ENCODE measurements around the gene ATXN7L1.
"Not testable (repeated sequence)": the region's sequence is repeated elsewhere in the genome, so short reads cannot be mapped to it uniquely, and the experiment has no call there.

ATXN7L1 gene

DNA sequence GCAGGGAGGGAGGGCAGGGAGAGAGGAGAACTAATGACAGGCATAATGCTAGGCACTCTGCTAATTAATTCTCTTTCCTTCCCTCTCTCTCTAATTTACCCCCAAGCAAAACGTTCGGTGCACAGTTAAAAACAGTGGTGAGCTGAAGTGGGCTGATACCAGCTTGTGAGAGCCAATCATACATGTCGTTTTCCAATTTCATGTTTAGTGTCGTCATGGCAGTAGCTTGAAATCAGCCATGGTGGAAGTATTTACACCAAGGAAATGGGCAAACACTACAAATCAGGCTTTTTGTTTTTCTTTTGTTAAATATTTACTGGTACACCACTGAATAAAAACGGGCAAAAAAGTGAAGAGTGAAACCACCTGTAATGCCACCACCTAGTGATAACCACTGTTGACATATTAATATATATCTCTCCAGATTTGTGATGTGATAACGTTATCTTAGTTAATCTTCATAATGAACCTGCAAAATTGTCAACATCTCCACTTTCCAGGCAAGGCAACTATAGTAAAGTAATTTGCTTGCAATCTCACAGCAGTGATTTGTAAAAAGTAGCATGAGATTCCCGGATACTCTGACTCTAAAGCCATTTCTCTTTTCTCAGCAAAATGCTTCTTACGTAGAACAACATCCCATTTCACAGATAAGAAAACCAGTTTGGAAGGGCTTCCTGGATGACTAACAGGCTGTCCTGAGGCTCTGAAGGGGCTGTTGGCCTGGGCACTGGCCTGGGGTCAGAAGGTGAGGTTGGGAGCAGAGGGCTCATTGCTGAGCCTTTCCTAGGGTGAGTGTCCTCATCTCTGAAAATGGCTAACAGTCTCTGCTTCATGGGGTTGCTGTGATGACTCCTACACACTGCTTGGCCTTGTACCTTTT lies 83.7 kb downstream of the ATXN7L1 start:
- no peak for DNase-seq
- in situ Hi-C loops (cut with MboI; ENCODE audit: low pct_unique_long_range_greater_than_20kb, low sequenced_read_pairs): no loop called here

DNA sequence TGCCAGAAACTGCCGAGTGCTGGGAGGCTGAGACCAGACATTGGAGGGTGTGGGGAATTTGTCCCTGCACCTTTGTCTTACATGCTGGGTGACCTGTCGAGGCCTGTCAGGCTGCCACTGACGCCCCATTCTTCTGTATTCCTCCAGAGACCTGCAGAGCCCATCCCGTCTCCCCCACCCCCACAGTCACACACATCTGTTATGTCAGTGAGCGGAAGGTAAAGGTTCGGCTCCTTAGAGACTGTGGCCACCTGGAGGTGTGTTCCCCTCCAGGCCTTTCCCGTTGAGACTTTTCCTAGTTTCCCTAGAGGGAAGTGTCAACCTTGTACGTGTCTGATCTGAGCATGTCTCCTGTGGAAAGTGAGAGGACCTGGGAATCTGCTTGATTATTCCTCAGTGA lies 84.5 kb downstream of the ATXN7L1 start:
- in situ Hi-C loops (cut with MboI; ENCODE audit: low pct_unique_long_range_greater_than_20kb, low sequenced_read_pairs): no loop called here

DNA sequence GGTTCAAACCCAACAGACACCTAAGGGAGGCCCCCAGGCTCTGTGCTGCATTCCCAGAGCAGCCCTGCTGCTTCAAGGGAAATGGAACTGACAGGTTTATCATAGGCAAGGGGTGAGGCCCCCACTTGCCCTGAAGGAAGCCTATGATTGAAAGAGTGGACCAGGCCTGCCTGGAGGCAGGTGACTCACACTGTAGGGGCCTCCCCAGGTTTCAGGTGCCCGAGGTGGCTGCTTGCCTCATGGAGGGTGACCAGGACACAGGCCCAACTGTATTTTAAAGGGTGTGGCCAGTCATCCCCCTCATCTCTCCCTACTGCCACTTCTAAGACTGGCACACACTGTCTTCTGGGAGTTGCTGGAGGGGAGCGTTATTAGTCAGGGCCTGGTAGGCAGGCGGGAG lies 85.4 kb downstream of the ATXN7L1 start:
- DNase-seq: no peak
- in situ Hi-C loops (cut with MboI; ENCODE audit: low pct_unique_long_range_greater_than_20kb, low sequenced_read_pairs): no loop called here

More for the DNA sequence above, 84.5 kb downstream of the ATXN7L1 start:
- no peak for DNase-seq

DNA sequence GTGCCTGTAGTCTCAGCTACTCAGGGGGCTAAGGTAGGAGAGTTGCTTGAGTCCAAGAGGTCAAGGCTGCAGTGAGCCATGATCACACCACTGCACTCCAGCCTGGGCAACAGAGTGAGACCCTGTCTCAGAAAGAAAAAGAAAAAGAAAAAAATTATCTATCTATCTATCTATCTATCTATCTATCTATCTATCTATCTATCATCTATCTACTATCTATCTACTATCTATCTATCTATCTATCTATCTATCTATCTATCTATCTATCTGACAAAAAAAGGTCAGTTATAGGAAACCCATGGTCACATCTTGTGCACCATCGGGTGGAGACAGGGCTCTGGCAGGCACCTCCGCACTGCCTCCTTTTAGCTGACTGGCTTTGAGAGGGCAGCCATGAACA lies 85.9 kb downstream of the ATXN7L1 start:
- in situ Hi-C loops (cut with MboI; ENCODE audit: low pct_unique_long_range_greater_than_20kb, low sequenced_read_pairs): not testable (repeated sequence)

DNA sequence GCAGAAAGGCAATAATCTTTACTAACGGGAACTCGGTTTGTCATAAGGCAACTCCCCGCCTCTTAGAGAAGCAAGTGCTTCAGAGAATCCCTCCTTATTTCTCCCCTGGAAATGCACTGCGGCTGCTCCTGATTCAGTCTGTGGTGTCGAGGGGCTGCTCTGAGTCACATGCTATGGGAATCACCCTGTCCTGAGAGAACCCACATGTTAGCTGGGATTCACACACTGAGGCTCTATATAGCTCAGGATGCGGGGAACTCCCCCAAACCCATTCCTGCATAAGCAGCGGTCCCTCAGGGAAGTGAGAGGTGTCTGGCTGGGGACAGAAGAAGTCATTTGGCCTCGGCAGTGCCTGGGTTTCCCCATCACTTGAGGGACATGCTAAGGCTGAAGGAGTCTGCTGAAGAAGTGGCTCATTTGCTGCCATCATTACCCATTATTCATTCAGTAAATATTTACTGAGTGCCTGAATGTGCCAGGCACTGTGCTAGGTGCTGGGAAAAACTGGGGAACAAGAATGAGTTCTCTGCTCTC lies 87.5 kb downstream of the ATXN7L1 start:
- DNase-seq: no peak
- in situ Hi-C loops (cut with MboI; ENCODE audit: low pct_unique_long_range_greater_than_20kb, low sequenced_read_pairs): no loop called here

More for the DNA sequence above, 85.9 kb downstream of the ATXN7L1 start:
- not testable (repeated sequence) for DNase-seq

DNA sequence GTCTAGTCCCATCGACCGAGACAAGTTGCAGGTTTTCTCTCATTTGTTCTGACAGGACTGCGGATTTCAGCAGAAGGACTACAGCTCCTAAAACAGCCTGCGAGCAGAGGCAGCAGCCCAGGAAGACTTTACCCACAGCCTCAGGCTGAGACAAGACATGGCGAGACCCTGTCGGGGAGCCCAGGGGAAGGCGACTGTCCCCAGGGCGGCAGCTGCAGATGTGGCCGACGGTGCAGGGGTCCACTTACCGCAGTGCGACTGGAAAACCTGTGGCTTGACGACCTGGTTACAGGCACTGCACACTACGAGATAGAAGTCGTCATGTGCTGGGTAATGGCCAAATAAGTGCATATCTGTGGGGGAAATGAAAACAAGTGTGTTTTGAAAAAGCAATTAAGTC lies 88.0 kb downstream of the ATXN7L1 start:
- in situ Hi-C loops (cut with MboI; ENCODE audit: low pct_unique_long_range_greater_than_20kb, low sequenced_read_pairs): no loop called here
- DNase-seq: no peak

DNA sequence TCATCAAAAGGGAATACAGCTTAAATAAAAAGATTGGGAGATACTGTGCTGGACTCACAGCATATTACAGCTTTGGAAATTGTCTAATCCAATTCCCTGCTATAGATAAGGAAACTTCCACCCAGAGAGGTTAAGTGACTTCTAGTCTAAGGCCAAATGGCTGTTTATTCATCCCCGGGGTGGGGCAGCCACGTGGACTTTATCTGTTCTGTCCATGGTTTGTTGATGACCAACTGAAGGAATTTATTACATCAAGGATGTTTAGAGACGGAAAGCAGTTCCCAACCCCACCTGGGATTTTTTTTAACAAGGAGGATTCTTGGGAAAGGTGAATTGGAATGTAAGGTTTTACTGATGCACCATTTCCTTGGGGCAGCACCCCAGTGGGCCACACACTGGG lies 88.6 kb downstream of the ATXN7L1 start:
- in situ Hi-C loops (cut with MboI; ENCODE audit: low pct_unique_long_range_greater_than_20kb, low sequenced_read_pairs): no loop called here
- DNase-seq: no peak

DNA sequence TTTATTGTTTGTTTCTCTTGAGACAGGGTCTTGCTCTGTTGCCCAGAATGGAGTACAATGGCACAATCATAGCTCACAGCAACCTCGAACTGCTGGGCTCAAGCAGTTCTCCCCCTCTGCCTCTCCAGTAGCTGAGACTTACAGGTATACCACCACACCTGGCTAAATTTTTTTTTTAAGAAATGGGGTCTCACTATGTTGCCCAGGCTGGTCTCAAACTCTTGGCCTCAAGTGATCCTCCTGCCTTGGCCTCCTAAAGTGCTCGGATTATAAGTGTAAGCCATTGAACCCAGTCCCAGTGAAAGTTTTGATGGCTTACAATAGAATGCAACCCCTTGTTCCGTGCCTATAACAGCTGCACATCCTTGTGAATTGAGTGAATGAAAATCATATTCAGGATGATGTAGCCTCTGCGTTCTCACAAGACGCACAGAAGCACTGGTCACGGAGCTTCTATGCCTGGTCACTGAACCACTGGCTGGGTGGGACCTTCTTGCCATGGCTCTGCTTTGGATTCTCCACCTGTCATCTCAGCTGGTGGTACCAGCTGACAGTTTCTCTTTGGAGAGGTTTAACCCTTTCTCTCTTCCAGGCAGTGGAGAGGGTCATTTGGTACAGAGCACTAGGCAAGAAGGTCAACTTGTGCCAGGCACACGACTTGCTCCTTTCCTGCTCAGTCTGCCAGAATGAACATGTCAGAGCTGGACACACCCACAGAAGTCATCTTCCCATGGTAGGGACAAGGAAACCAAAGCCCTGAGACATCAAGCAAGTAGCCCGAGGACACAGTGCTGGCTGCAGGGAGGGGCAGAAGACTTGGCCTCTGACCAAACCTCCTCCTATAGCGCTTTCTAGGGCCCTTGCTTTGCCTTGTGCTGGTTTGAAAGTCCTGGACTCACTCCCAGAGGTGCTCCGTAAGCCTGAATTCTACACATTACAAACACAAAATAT lies 89.6 kb downstream of the ATXN7L1 start:
- in situ Hi-C loops (cut with MboI; ENCODE audit: low pct_unique_long_range_greater_than_20kb, low sequenced_read_pairs): no loop called here
- no peak for DNase-seq

DNA sequence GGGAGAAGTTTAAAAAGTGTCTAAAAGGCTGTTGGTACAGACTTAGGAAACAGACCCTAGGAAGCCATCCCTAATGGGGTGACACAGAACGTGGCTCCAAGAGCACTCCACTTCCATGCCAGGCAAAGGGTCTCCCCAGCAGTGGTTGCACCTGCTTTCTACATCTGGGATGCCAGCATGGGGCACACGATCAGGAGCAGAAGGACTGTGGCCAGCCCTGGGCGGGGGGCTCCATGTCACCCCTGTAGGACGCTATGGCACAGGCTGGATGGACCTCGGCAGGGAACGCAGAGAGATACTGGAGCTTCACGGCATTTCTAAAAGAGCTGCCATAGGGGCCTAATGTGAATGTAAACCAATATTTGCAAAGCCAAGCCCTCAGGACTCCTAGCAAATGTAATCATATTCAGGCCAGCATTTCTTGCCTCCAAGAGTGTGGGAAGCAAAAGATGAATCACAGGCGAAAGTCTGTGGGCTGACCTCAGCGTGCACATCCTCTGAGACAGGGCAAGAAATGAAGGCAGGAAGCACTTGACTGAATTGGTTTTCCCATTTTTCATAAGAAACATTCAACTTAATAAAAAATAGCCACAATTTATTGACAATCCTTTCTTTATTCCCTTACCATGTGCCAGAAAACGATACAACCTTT lies 93.9 kb downstream of the ATXN7L1 start:
- DNase-seq: no peak
- in situ Hi-C loops (cut with MboI; ENCODE audit: low pct_unique_long_range_greater_than_20kb, low sequenced_read_pairs): no loop called here

DNA sequence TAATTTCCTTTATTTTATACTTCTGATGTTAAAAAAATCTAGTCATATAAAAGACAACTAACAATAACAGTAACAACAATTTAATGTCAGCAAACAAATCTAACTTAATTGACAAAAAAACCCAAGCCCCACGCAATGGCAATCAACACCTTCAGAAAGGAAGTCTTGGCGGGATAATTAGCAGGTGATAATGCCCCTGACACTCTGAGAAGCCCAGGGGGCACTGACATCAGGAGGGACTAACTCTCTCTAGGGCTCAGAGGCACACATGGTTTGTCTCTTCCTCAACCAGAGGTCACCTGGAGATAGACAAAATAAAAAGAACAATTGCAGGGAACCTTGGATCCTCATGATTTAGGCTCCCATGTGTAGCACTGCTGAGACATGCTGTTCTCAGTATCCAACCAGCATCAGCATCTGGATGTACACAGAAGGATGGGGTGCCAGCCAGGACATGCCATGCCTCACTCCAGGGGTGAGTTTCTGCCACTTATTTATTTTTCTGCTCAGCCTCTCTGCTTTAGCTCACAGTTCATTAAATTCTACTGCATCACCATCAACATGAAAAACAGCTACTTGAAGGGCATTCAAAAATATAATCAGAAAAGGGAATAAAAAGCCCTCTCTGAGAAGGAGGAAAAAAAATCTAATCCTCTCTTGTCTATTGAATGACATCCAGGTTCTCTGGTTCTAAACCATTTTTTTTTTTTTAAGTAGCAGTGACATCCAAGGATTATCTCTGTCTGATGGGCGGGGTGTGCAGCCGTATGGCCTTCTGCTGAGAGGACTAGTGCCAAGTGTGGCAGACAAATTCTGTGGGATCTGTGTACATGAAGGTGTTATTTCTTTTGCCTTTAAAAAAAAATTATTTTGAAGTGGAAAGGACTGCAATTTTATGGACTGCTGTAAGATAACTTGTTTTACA lies 96.3 kb downstream of the ATXN7L1 start:
- in situ Hi-C loops (cut with MboI; ENCODE audit: low pct_unique_long_range_greater_than_20kb, low sequenced_read_pairs): no loop called here
- DNase-seq: no peak

DNA sequence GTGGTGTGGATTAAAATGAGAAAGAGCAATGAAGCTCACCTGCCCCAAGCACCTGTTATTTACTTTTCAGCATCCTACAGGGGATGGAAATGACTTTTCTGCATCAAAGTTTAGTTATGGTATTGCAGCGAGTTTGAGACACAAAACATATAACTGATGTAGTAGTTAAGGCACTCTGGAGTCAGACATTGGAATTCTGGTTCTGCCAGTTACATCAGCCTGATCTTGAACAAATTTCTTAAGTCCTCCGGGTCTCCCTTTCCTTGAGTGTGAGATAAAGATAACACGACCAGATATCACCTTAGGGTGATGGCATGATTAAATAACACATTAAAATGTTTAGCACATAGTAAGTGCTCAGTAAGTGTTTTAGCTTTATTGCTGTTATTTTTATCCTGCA lies 97.4 kb downstream of the ATXN7L1 start:
- in situ Hi-C loops (cut with MboI; ENCODE audit: low pct_unique_long_range_greater_than_20kb, low sequenced_read_pairs): no loop called here
- DNase-seq: no peak

DNA sequence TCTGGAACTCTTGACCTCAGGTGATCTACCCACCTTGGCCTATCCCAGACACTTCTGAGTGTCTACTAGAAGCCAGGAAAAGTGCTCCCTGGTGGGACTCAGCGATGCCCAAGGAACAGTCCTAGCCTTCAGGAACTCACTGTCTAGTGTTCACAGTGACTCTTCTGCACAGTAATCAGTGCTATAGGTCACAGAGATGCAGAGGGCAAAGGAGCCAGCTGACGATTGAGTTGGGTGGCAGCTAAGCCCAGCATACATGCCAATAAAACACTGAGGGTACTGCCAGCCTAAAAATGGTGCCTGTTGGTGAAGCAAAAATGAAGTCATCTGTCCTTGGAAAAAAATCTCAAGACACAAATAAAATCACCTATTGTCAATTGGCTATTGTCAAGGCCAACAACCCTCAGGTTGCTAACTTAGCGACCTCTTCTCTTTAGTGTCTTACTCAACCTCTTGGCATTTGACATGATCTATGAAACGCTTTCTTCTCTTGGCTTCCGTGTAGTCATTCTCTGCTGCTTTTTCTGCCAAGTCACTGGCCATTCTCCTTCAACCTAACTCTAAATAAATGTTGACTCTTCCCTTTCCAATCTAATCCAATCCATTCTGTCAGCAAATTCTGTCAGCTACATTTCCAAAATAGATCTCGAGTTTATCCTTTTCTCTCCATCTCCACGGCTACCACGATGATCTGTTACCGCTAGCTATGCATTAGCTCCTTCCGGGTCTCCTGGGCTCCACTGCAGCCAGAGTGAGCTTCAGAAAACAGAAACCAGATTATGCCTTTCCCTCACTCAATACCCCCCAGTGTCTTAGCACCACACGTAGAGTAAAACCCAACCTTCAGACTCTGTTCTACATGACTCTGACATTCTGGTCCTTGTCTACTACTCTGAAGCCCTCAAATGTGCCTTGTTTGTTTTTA lies 99.2 kb downstream of the ATXN7L1 start:
- DNase-seq: no peak
- in situ Hi-C loops (cut with MboI; ENCODE audit: low pct_unique_long_range_greater_than_20kb, low sequenced_read_pairs): no loop called here

DNA sequence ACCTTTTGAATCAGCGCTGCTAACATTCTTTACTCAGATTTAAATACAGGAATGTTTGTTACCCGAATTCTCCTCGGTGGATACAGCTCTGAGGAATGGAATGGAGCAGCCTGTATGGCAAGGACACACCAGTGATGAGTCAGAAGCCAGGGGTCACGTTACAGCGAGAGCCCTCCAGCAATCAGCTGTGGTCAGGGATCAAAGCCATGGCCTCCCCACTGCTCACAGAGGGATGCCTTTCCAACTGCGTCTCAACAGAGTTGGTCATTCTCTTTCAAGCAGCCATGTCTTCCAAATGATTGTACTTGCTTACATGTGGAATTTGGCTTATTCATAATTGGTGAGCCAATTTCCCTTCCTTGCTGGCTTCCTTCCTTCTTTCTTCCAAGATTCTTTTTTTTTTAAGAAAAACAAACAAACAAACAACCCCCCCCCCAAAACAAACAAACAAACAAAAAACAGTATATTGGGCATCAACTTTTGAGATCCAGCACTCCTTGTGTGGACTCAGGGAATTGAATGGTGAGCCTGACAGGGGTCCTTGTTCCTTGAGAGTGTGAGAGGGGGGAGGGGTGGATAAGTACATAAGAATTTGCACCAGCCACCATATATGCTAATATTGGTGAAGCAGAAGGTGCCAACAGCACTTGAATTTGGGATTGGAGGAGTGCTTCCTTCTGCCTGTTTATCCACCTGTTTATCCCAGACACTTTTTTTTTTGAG lies 100.2 kb downstream of the ATXN7L1 start:
- no peak for DNase-seq
- in situ Hi-C loops (cut with MboI; ENCODE audit: low pct_unique_long_range_greater_than_20kb, low sequenced_read_pairs): no loop called here

DNA sequence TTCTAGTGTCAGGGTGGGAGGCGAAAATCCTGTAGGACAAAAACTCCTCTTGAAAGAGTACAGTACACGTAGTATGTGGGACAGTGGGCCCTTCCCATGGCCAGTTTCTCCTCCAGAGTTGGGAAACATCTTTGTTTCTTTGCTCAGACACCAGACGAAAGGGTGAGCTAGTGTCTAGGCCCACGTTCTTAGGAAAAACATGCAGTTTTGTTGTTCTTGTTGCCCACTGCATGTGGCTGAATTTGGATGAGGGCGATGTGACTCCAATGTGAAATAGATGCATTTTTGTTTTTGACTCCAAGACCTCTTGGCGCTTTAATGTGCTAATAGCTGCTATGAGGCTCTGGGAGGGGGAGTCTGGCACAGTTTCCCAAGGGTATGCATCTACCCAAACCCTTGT lies 100.8 kb downstream of the ATXN7L1 start:
- in situ Hi-C loops (cut with MboI; ENCODE audit: low pct_unique_long_range_greater_than_20kb, low sequenced_read_pairs): no loop called here

DNA sequence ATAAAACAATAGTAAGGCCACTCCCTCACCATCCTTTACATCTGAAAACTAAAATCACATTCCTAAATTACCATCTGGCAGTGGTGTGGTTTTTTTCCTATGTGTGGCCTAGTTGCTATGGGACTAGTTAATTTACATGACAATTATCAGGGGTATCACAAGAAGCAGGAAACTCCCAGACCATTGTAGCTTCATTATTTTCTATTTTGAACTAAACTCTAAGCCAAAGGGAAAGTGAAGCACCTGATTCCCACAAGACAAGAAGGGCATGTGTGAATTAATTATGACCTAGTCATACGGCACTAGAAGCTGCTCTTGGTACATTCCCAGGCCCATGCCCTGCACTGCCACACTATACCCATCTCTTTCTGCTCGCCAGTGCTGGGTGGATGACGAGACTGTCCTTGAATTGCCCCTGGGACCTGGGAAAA lies 103.4 kb downstream of the ATXN7L1 start:
- in situ Hi-C loops (cut with MboI; ENCODE audit: low pct_unique_long_range_greater_than_20kb, low sequenced_read_pairs): loop anchor here (25.0 kb wide), 2 partner anchors 239 to 389 kb away; no protein-coding TSS in a partner anchor
- no peak for DNase-seq

More for the DNA sequence above, 100.8 kb downstream of the ATXN7L1 start:
- DNase-seq: no peak

DNA sequence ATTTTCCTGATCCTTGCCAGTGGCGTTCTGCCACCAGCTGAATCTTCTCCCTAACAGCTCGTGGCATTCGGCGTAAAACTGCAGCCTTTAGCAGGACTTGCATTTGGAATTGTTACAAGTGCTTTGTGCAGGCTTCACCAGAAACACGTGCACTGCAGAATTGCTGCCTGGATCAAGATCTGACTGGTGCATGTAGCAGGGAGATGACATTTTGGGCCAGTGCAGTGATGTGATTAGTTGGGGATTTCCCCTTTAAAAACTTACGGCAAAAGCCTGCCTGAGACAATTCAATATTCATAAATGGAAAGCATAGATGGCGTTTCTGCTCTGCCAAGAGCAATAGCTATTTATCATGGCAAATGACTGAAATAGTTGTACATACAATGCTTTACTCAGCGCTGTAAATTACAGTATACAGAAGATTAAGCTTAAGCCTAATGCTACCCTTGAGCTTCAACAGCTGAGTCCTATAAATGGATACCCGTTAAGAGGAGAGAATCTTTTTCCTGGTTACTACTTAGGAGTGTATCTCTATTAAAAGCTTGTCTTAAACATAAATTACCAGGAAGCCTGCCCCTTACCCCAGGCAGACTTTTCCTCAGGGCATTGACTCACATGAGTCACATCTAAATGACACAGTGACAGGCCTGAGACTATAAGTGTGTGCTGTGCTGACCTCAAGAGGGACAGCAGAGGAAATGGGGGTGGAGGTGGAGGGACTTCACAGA lies 106.3 kb downstream of the ATXN7L1 start:
- in situ Hi-C loops (cut with MboI; ENCODE audit: low pct_unique_long_range_greater_than_20kb, low sequenced_read_pairs): loop anchor here (25.0 kb wide), 2 partner anchors 242 to 392 kb away; no protein-coding TSS in a partner anchor
- no peak for DNase-seq
